Upper lobe of left lung (tissue), 6 donors: ENCODE data around the gene TBC1D17. TPM values are rescaled to one million over a fixed set of nuclear protein-coding genes. Genes with fewer than 3 reads are reported as not detected.

ENCODE experiments used
- ATAC-seq, 2 donors: fragments of 200-7000 bp; cut with Tn5 transposase; one replicate each; pipeline ENCODE4 v1.9.1; 2022; ENCODE audit warnings: mild to moderate bottlenecking in 2 of 2, moderate library complexity in 2 of 2; ENCODE audit not compliant: low FRiP score in 2 of 2
- DNase-seq, 2 donors: peaks; one replicate each; pipeline ENCODE4 v3.0.0-alpha.2; 2019 to 2020
- H3K27ac ChIP-seq, 4 donors: fragments of 200-600 bp; sonication (generic); one replicate each; pipeline ENCODE4 v1.5.1; 2016 to 2019
- H3K27me3 ChIP-seq, 4 donors: fragments of 200-600 bp; sonication (generic); one replicate each; pipeline ENCODE4 v1.5.1; 2017 to 2019
- H3K36me3 ChIP-seq, 4 donors: fragments of 200-600 bp; sonication (generic); one replicate each; pipeline ENCODE4 v1.5.1; 2016 to 2019
- H3K4me1 ChIP-seq, 4 donors: fragments of 200-600 bp; sonication (generic); one replicate each; pipeline ENCODE4 v1.5.1; 2018 to 2019
- H3K4me3 ChIP-seq, 4 donors: fragments of 200-600 bp; sonication (generic); one replicate each; pipeline ENCODE4 v1.5.1; 2017 to 2019; ENCODE audit warnings: mild to moderate bottlenecking in 2 of 4, moderate library complexity in 1 of 4
- H3K9me3 ChIP-seq, 4 donors: fragments of 200-600 bp; sonication (generic); one replicate each; pipeline ENCODE4 v1.5.1; 2018 to 2019
- CTCF ChIP-seq, 6 experiments: fragments of 450-650 bp in 4 of 6; fragments of 200-600 bp in 2 of 6; sonication (generic) in 2 of 6; IDR thresholded peaks; one replicate each; pipeline ENCODE4 v1.5.1; 2016 to 2019; ENCODE audit warnings: antibody characterized with exemption in 6 of 6
- EP300 ChIP-seq, 4 donors: sonication (generic); formaldehyde crosslinking; IDR thresholded peaks; one replicate each; pipeline ENCODE4 v1.5.1; 2017; ENCODE audit warnings: antibody characterized with exemption in 4 of 4, control low read depth in 2 of 4
- POLR2A ChIP-seq, 4 donors: fragments of 450-650 bp; IDR thresholded peaks; one replicate each; pipeline ENCODE4 v1.5.1; 2016 to 2017; ENCODE audit warnings: antibody characterized with exemption in 4 of 4, mild to moderate bottlenecking in 2 of 4
- POLR2AphosphoS5 ChIP-seq, 2 donors: sonication (generic); formaldehyde crosslinking; IDR thresholded peaks; one replicate each; pipeline ENCODE4 v1.5.1; 2017; ENCODE audit warnings: antibody characterized with exemption in 2 of 2
- WGBS, 2 donors: methylation state at CpG; one replicate each; pipeline ENCODE4 v1.1.5; 2017 to 2018; 5-methylcytosine and 5-hydroxymethylcytosine counted together
- total RNA-seq, 6 donors: library from RNA; depleted of rRNA in 4 of 6; stranded (reverse); fragments of >200 nt in 4 of 6; gene quantifications; one replicate each; pipeline versions ENCODE4 v1.1.0 to v1.2.1, GENCODE V29; 2016 to 2021
- donor health status: DM: no; HTN: no; CAD: no; lungs with moderate emphysema.
- donor health status: DM: no; HTN: yes; CAD: no; lungs with severe emphysema.

The TBC1D17 gene
- total RNA-seq, 6 donors from 2014 or later: 22.9 to 140 (median 61.2) TPM

GRCh38 chr19:49907745-49908446, 30.4 kb downstream of the TBC1D17 start:
- Histone ChIP-seq H3K27me3 (no peaks in the 10 kb centered on the region), H3K4me1 (peaks cover 5 to 24% (median 8%) of the 10 kb centered on the region in 4 donors), H3K4me3 (no peak overlapping the region), H3K27ac (no peak overlapping the region), H3K9me3 (no peaks in the 10 kb centered on the region), H3K36me3 (peaks cover 0 to 46% (median 23%) of the 10 kb centered on the region in 4 donors)
- peak in 1 of 2 donors; percentile 75 for DNase-seq
- WGBS, 2 donors: 93 to 96% methylated on average over 17 to 19 of the region's 23 CpGs
- no peak for ATAC-seq
- TF ChIP-seq POLR2AphosphoS5 (IDR thresholded peaks at IDR 0.05): no peak
- TF ChIP-seq EP300 (IDR thresholded peaks at IDR 0.05): no peak
- no peak for TF ChIP-seq CTCF (IDR thresholded peaks at IDR 0.05)
- no peak for TF ChIP-seq POLR2A (IDR thresholded peaks at IDR 0.05)

GRCh38 chr19:49908480-49909420, 31.2 kb downstream of the TBC1D17 start:
- Histone ChIP-seq H3K36me3 (peaks cover 0 to 53% (median 28%) of the 10 kb centered on the region in 4 donors), H3K4me1 (peaks cover 5 to 24% (median 8%) of the 10 kb centered on the region in 4 donors), H3K27me3 (no peaks in the 10 kb centered on the region), H3K4me3 (no peak overlapping the region), H3K27ac (no peak overlapping the region), H3K9me3 (no peaks in the 10 kb centered on the region)
- ATAC-seq: no peak
- 95 to 96% methylated on average over 19 to 36 of the region's 37 CpGs for WGBS, 2 donors
- TF ChIP-seq POLR2A (IDR thresholded peaks at IDR 0.05): no peak
- no peak for TF ChIP-seq EP300 (IDR thresholded peaks at IDR 0.05)
- TF ChIP-seq POLR2AphosphoS5 (IDR thresholded peaks at IDR 0.05): no peak
- no peak for TF ChIP-seq CTCF (IDR thresholded peaks at IDR 0.05)
- DNase-seq: peak in 1 of 2 donors; percentile 77

GRCh38 chr19:49910179-49910578, 32.7 kb downstream of the TBC1D17 start:
- no peak overlapping the region for H3K27ac ChIP-seq
- TF ChIP-seq EP300 (IDR thresholded peaks at IDR 0.05): no peak
- TF ChIP-seq POLR2AphosphoS5 (IDR thresholded peaks at IDR 0.05): no peak
- no peak for TF ChIP-seq CTCF (IDR thresholded peaks at IDR 0.05)
- TF ChIP-seq POLR2A (IDR thresholded peaks at IDR 0.05): no peak
- DNase-seq: no peak
- peaks cover 5 to 18% (median 8%) of the 10 kb centered on the region in 4 donors for H3K4me1 ChIP-seq
- H3K4me3 ChIP-seq: no peak overlapping the region
- no peaks in the 10 kb centered on the region for H3K27me3 ChIP-seq
- no peaks in the 10 kb centered on the region for H3K9me3 ChIP-seq
- WGBS, 2 donors: 92 to 100% methylated on average over 2 to 5 of the region's 5 CpGs
- no peak for ATAC-seq
- peaks cover 0 to 66% (median 35%) of the 10 kb centered on the region in 4 donors for H3K36me3 ChIP-seq

GRCh38 chr19:49911381-49912145, 34.1 kb downstream of the TBC1D17 start:
- ATAC-seq: peak in 1 of 2 donors; percentile 25
- WGBS, 2 donors: 60% methylated on average over 5 to 9 of the region's 9 CpGs
- Histone ChIP-seq H3K27ac (peak overlapping the region in 1 of 4 donors; percentile 54), H3K9me3 (no peaks in the 10 kb centered on the region), H3K4me1 (peaks cover 5 to 18% (median 8%) of the 10 kb centered on the region in 4 donors), H3K4me3 (no peak overlapping the region), H3K27me3 (no peaks in the 10 kb centered on the region), H3K36me3 (peaks cover 0 to 67% (median 41%) of the 10 kb centered on the region in 4 donors)
- no peak for TF ChIP-seq POLR2AphosphoS5 (IDR thresholded peaks at IDR 0.05)
- TF ChIP-seq POLR2A (IDR thresholded peaks at IDR 0.05): no peak
- TF ChIP-seq EP300 (IDR thresholded peaks at IDR 0.05): no peak
- no peak for TF ChIP-seq CTCF (IDR thresholded peaks at IDR 0.05)
- DNase-seq: no peak
